Ishikawa (cell line): ENCODE results near the gene MLN.

Source experiments
- EP300 ChIP-seq: IDR thresholded peaks from 2 replicates; pipeline ENCODE4 v1.6.1; 2012; ENCODE audit warnings: borderline replicate concordance
- RAD21 ChIP-seq: IDR thresholded peaks from 2 replicates; pipeline ENCODE4 v1.6.1; 2012; ENCODE audit warnings: low read depth
- TAF1 ChIP-seq: IDR thresholded peaks from 2 replicates; pipeline ENCODE4 v1.6.1; 2012; ENCODE audit warnings: low read depth, mild to moderate bottlenecking

- TF ChIP-seq TAF1 (peak; percentile 73), RAD21 (peak; percentile 13; the same call in 1 of the 2 replicates), EP300 (peak; percentile 95)
Measured at GRCh38 chr6:33755070-33755869, 48.5 kb downstream of the MLN start.
